Spleen (tissue), 11 donors: ENCODE measurements around the gene TLR8. TPM values are rescaled to one million over a fixed set of nuclear protein-coding genes. Genes with fewer than 3 reads are reported as not detected.
A peak's percentile ranks its signal among the peaks of the same experiment; 100 is the strongest.

Experiments used
- DNase-seq: peaks from one replicate; pipeline ENCODE4 v3.0.0-alpha.2; 2020
- H3K27ac ChIP-seq, 8 donors: fragments of 200-600 bp; sonication (generic) in 7 of 8; 1 replicate in 4 of 8; 2 replicates in 4 of 8; pipeline versions ENCODE4 v1.5.0 to v1.8.0; 2016 to 2021; ENCODE audit warnings: inconsistent platforms in 4 of 8, mild to moderate bottlenecking in 4 of 8, moderate library complexity in 1 of 8
- H3K27me3 ChIP-seq, 7 donors: fragments of 200-600 bp; sonication (generic) in 6 of 7; replicated peaks in 1 of 7; 1 replicate in 4 of 7; 2 replicates in 3 of 7; pipeline versions ENCODE4 v1.5.0 to v1.8.0; 2016 to 2021; ENCODE audit warnings: inconsistent platforms in 3 of 7, mild to moderate bottlenecking in 1 of 7
- H3K36me3 ChIP-seq, 6 donors: fragments of 200-600 bp; sonication (generic) in 5 of 6; 1 replicate in 4 of 6; 2 replicates in 2 of 6; pipeline versions ENCODE4 v1.5.0 to v1.8.0; 2016 to 2021; ENCODE audit warnings: inconsistent platforms in 2 of 6
- H3K4me1 ChIP-seq, 6 donors: fragments of 200-600 bp; sonication (generic) in 5 of 6; 1 replicate in 3 of 6; 2 replicates in 3 of 6; pipeline versions ENCODE4 v1.5.0 to v1.8.0; 2016 to 2021; ENCODE audit warnings: inconsistent platforms in 3 of 6
- H3K4me3 ChIP-seq, 8 donors: fragments of 200-600 bp; sonication (generic) in 7 of 8; 1 replicate in 4 of 8; 2 replicates in 4 of 8; pipeline versions ENCODE4 v1.5.0 to v1.8.0; 2016 to 2021; ENCODE audit warnings: inconsistent platforms in 4 of 8, mild to moderate bottlenecking in 4 of 8, moderate library complexity in 2 of 8
- H3K9me3 ChIP-seq, 8 donors: fragments of 200-600 bp; sonication (generic) in 7 of 8; 1 replicate in 4 of 8; 2 replicates in 4 of 8; pipeline versions ENCODE4 v1.5.0 to v1.8.0; 2016 to 2021; ENCODE audit warnings: inconsistent platforms in 4 of 8
- POLR2A ChIP-seq, 3 donors: fragments of 450-650 bp; IDR thresholded peaks; one replicate each; pipeline ENCODE4 v1.5.1; 2017; ENCODE audit warnings: antibody characterized with exemption in 3 of 3, mild to moderate bottlenecking in 1 of 3
- POLR2AphosphoS5 ChIP-seq, 3 donors: sonication (generic); formaldehyde crosslinking; IDR thresholded peaks; one replicate each; pipeline ENCODE4 v1.5.1; 2017; ENCODE audit warnings: antibody characterized with exemption in 3 of 3
- WGBS, 5 donors: extraction: QIAGEN DNeasy Blood & Tissue Kit in 3 of 5; methylation state at CpG; one replicate each; pipeline versions ENCODE4 v1.1.5 to v1.1.7; 2013 to 2018; 5-methylcytosine and 5-hydroxymethylcytosine counted together
- intact Hi-C: fragments of 100-400 bp; cut with DNase I; formaldehyde crosslinking; loops from one replicate; pipeline ENCODE4 v1.15.0; 2023; ENCODE audit warnings: low total_unique reads
- polyA plus RNA-seq, 3 donors: library from polyadenylated mRNA; stranded (reverse); fragments of 200-250 nt; gene quantifications; one replicate each; pipeline ENCODE4 v1.2.1, GENCODE V29; 2013
- total RNA-seq, 7 donors: library from RNA; depleted of rRNA in 3 of 7; stranded (reverse); fragments of >200 nt in 3 of 7; fragmentation: NEBNext Ultra II Directional in 4 of 7; extraction: Animal tissue kit (Norgen Biotek cat#: 25700) in 4 of 7; gene quantifications; one replicate each; pipeline versions ENCODE4 v1.1.0 to v1.2.1, GENCODE V29; 2016 to 2021
- TF ChIP-seq, protein P1 (sequence below), 11 experiments: fragments of 200-600 bp in 7 of 11; fragments of 450-650 bp in 4 of 11; sonication (generic) in 4 of 11; IDR thresholded peaks in 8 of 11; conservative IDR thresholded peaks in 3 of 11; 1 replicate in 7 of 11; 2 replicates in 4 of 11; pipeline versions ENCODE4 v1.4.0 to v1.8.0; 2016 to 2021; ENCODE audit warnings: antibody characterized with exemption in 11 of 11, inconsistent platforms in 4 of 11, mild to moderate bottlenecking in 1 of 11
- donor health status: healthy with polysubstance abuse.
- donor health status: DM: no; HTN: no; CAD: no; lungs with moderate emphysema.
- donor health status: DM: no; HTN: no; CAD: no.
- donor health status: Bipolar disorder and iron deficiency.
- donor health status: healthy.
- donor health status: DM: no; HTN: no; CAD: no.
- donor health status: DM: yes; HTN: yes; CAD: no.

The TLR8 gene
- total and polyA plus RNA-seq, 10 donors = 1.1 to 76.5 (median 23.0) TPM

GRCh38 chrX:12967711-12968465 lies 61.5 kb downstream of the TLR8 start:
- 25 to 71% (median 49%) methylated on average over 8 to 15 of the region's 15 CpGs for WGBS, 5 donors
- peak overlapping the region; percentile 44 to 98 (median 79) for H3K27ac ChIP-seq
- peaks cover 0 to 4% (median 0%) of the 10 kb centered on the region in 7 donors for H3K27me3 ChIP-seq
- no peaks in the 10 kb centered on the region for H3K36me3 ChIP-seq
- peak; percentile 79 for DNase-seq
- intact Hi-C loops = no loop called here
- H3K4me1 ChIP-seq = peaks cover 0 to 59% (median 45%) of the 10 kb centered on the region in 6 donors
- peak overlapping the region in 1 of 8 donors; percentile 21 for H3K4me3 ChIP-seq
- no peaks in the 10 kb centered on the region for H3K9me3 ChIP-seq
- TF ChIP-seq POLR2A (IDR thresholded peaks at IDR 0.05) (no peak), POLR2AphosphoS5 (IDR thresholded peaks at IDR 0.05) (no peak)
- TF ChIP-seq, protein P1, sequence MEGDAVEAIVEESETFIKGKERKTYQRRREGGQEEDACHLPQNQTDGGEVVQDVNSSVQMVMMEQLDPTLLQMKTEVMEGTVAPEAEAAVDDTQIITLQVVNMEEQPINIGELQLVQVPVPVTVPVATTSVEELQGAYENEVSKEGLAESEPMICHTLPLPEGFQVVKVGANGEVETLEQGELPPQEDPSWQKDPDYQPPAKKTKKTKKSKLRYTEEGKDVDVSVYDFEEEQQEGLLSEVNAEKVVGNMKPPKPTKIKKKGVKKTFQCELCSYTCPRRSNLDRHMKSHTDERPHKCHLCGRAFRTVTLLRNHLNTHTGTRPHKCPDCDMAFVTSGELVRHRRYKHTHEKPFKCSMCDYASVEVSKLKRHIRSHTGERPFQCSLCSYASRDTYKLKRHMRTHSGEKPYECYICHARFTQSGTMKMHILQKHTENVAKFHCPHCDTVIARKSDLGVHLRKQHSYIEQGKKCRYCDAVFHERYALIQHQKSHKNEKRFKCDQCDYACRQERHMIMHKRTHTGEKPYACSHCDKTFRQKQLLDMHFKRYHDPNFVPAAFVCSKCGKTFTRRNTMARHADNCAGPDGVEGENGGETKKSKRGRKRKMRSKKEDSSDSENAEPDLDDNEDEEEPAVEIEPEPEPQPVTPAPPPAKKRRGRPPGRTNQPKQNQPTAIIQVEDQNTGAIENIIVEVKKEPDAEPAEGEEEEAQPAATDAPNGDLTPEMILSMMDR (IDR thresholded peaks at IDR 0.05 in 8 of 11, conservative IDR thresholded peaks at IDR 0.05 in 3 of 11) = no peak

- WGBS, 5 donors = 1 to 34% (median 3%) methylated on average over 11 of the region's 11 CpGs
- H3K4me3 ChIP-seq = peak overlapping the region in 4 of 8 donors; percentile 29 to 89 (median 80)
- DNase-seq = peak; percentile 64
- peaks cover 0 to 66% (median 49%) of the 10 kb centered on the region in 6 donors for H3K4me1 ChIP-seq
- H3K27ac ChIP-seq = peak overlapping the region; percentile 46 to 98 (median 97)
- H3K9me3 ChIP-seq = peaks cover 0 to 9% (median 0%) of the 10 kb centered on the region in 8 donors
- H3K27me3 ChIP-seq = peaks cover 0 to 13% (median 0%) of the 10 kb centered on the region in 7 donors
- TF ChIP-seq, protein P1 (IDR thresholded peaks at IDR 0.05 in 8 of 11, conservative IDR thresholded peaks at IDR 0.05 in 3 of 11) = peak in 10 of 11 experiments; percentile 22 to 66 (median 37)
- peak in 1 of 3 donors; percentile 88 for TF ChIP-seq POLR2AphosphoS5 (IDR thresholded peaks at IDR 0.05)
- peak in 1 of 3 donors; percentile 1 for TF ChIP-seq POLR2A (IDR thresholded peaks at IDR 0.05)
- peaks cover 0 to 5% (median 0%) of the 10 kb centered on the region in 6 donors for H3K36me3 ChIP-seq
- intact Hi-C loops = no loop called here
These were observed 64.3 kb downstream of the TLR8 start for GRCh38 chrX:12970691-12971202.

- Histone ChIP-seq H3K36me3 (peaks cover 0 to 12% (median 0%) of the 10 kb centered on the region in 6 donors), H3K9me3 (peaks cover 0 to 13% (median 0%) of the 10 kb centered on the region in 8 donors), H3K27me3 (peaks cover 0 to 15% (median 0%) of the 10 kb centered on the region in 7 donors), H3K4me3 (peak overlapping the region in 5 of 8 donors; percentile 29 to 89 (median 79)), H3K27ac (peak overlapping the region; percentile 46 to 98 (median 97)), H3K4me1 (peaks cover 0 to 66% (median 49%) of the 10 kb centered on the region in 6 donors)
- intact Hi-C loops = no loop called here
- peak in 2 of 3 donors; percentile 73 to 74 for TF ChIP-seq POLR2AphosphoS5 (IDR thresholded peaks at IDR 0.05)
- TF ChIP-seq, protein P1 (IDR thresholded peaks at IDR 0.05 in 8 of 11, conservative IDR thresholded peaks at IDR 0.05 in 3 of 11) = no peak
- DNase-seq = peak; percentile 82
- 31 to 69% (median 44%) methylated on average over 7 to 12 of the region's 12 CpGs for WGBS, 5 donors
These were observed 65.0 kb downstream of the TLR8 start for GRCh38 chrX:12971282-12972003.
